GM12878 (cell line): ENCODE data around the gene GRM5. TPM values are rescaled to one million over a fixed set of nuclear protein-coding genes. Genes with fewer than 3 reads are reported as not detected.

Source experiments
- ATAC-seq: fragments of 200-7000 bp; cut with Tn5 transposase; 3 replicates; pipeline ENCODE4 v1.9.1; 2020; ENCODE audit warnings: mild to moderate bottlenecking, moderate library complexity
- BruUV-seq: library from RNA; stranded (reverse); fragments of 400-500 nt; replicated peaks from 2 replicates; lab custom pipeline; 2021; lab: Mats Ljungman, UMichigan
- CTCF ChIA-PET: fragments of 300-600 bp; sonication (Branson Sonifier 250); formaldehyde crosslinking; extraction: SDS; loops from one replicate; lab custom pipeline; 2021; ENCODE audit warnings: inconsistent platforms; lab: Yijun Ruan, JAX
- POLR2A ChIA-PET: fragments of 350-600 bp; formaldehyde crosslinking; extraction: SDS; loops from one replicate; lab custom pipeline; 2021; ENCODE audit warnings: inconsistent platforms; lab: Charles Lee
- RAD21 ChIA-PET: fragments of 300-600 bp; sonication (Branson Sonifier 250); formaldehyde crosslinking; loops from one replicate; lab custom pipeline; 2023; ENCODE audit warnings: antibody characterized with exemption; ENCODE audit not compliant: unreplicated experiment; lab: Charles Lee
- SMC1A ChIA-PET: fragments of 300-600 bp; sonication (Branson Sonifier 250); formaldehyde crosslinking; loops from one replicate; lab custom pipeline; 2023; ENCODE audit not compliant: unreplicated experiment, uncharacterized antibody; lab: Charles Lee
- DNase-seq: peaks from one replicate; pipeline ENCODE4 v3.0.0-alpha.2; 2011; ENCODE audit warnings: low read depth, low spot score
- FAIRE-seq: peaks from 3 replicates; lab custom pipeline; 2011; peaks lifted over from hg19 to GRCh38; lab: Jason Lieb, UNC
- H2AFZ ChIP-seq: 2 replicates; pipeline ENCODE4 v1.6.0; 2011; ENCODE audit warnings: low read depth, low read length, control low read depth; ENCODE audit not compliant: control insufficient read depth
- H3K27ac ChIP-seq: 2 replicates; pipeline ENCODE4 v1.5.1; 2011; ENCODE audit warnings: control low read depth; ENCODE audit not compliant: control insufficient read depth, insufficient read depth
- H3K27me3 ChIP-seq, 2 experiments: replicated peaks in 1 of 2; 2 replicates each; pipeline versions ENCODE4 v1.6.0 to v1.6.1; 2011; ENCODE audit warnings: low read length in 1 of 2; ENCODE audit not compliant: control insufficient read depth in 2 of 2, insufficient read depth in 2 of 2
- H3K36me3 ChIP-seq, 2 experiments: 2 replicates each; pipeline ENCODE4 v1.5.1; 2011; ENCODE audit warnings: low read length in 1 of 2; ENCODE audit not compliant: control insufficient read depth in 2 of 2, insufficient read depth in 2 of 2
- H3K4me1 ChIP-seq: 2 replicates; pipeline ENCODE4 v1.6.1; 2011; ENCODE audit warnings: mild to moderate bottlenecking, low read length, moderate library complexity, mixed read lengths; ENCODE audit not compliant: control insufficient read depth, insufficient read depth
- H3K4me2 ChIP-seq: 2 replicates; pipeline ENCODE4 v1.6.0; 2011; ENCODE audit warnings: control low read depth; ENCODE audit not compliant: control insufficient read depth, insufficient read depth
- H3K4me3 ChIP-seq: fragments of 200-600 bp; sonication (generic); 2 replicates; pipeline ENCODE4 v1.5.1; 2016
- H3K79me2 ChIP-seq: 2 replicates; pipeline ENCODE4 v1.6.0; 2011; ENCODE audit warnings: low read length; ENCODE audit not compliant: control insufficient read depth, insufficient read depth
- H3K9ac ChIP-seq: 2 replicates; pipeline ENCODE4 v1.8.0; 2011; ENCODE audit warnings: low read length, control low read depth, mixed read lengths; ENCODE audit not compliant: control insufficient read depth, insufficient read depth
- H3K9me3 ChIP-seq: replicated peaks from 3 replicates; pipeline ENCODE4 v1.5.1; 2011; ENCODE audit warnings: mild to moderate bottlenecking, low read length; ENCODE audit not compliant: control insufficient read depth, insufficient read depth
- H4K20me1 ChIP-seq: 2 replicates; pipeline ENCODE4 v1.6.0; 2011; ENCODE audit not compliant: control insufficient read depth, insufficient read depth
- TCF3 ChIP-seq: IDR thresholded peaks from 2 replicates; pipeline ENCODE4 v1.6.1; 2012; ENCODE audit warnings: low read depth, mild to moderate bottlenecking, low read length, borderline replicate concordance; ENCODE audit not compliant: insufficient read depth
- TCF7 ChIP-seq: IDR thresholded peaks from 2 replicates; pipeline ENCODE4 v1.6.1; 2014; ENCODE audit warnings: antibody characterized with exemption, borderline replicate concordance
- ZNF207 ChIP-seq: fragments of 450-650 bp; IDR thresholded peaks from 2 replicates; pipeline ENCODE4 v1.6.1; 2014; ENCODE audit warnings: antibody characterized with exemption, mild to moderate bottlenecking, borderline replicate concordance
- WGBS: methylation state at CpG from one replicate; pipeline ENCODE4 v1.1.6; 2016; ENCODE audit warnings: low lambda C conversion rate; ENCODE audit not compliant: insufficient replicate concordance, insufficient coverage; ENCODE audit errors: missing lambda C conversion rate; 5-methylcytosine and 5-hydroxymethylcytosine counted together
- in situ Hi-C: fragments of 300-500 bp; cut with MboI; formaldehyde crosslinking; loops from 9 replicates; pipeline ENCODE4 v1.14.3; 2018; ENCODE audit warnings: mixed read lengths
- intact Hi-C: fragments of 100-400 bp; cut with micrococcal nuclease; formaldehyde crosslinking; loops from one replicate; pipeline ENCODE4 v1.14.2; 2022; ENCODE audit not compliant: unreplicated experiment
- polyA plus RNA-seq, 11 experiments: library from polyadenylated mRNA; depleted of rRNA in 4 of 11; unstranded in 6 of 11; stranded (reverse) in 5 of 11; fragments of >200 nt; fragmentation: Nextera tagmentation in 4 of 11; fragmentation: Illumina TruSeq in 1 of 11; extraction: Ambion mirVana in 4 of 11; extraction: Trizol in 1 of 11; gene quantifications; 1 replicate in 1 of 11; 2 replicates in 10 of 11; pipeline versions ENCODE4 v1.2.1 to v1.2.3, GENCODE V29; 2011 to 2016; ENCODE audit warnings: inconsistent platforms in 2 of 11, missing spikeins in 2 of 11, low read depth in 1 of 11
- total RNA-seq, 4 experiments: library from RNA; depleted of rRNA in 3 of 4; stranded (reverse); fragments of >200 nt in 3 of 4; fragmentation: Illumina TruSeq in 1 of 4; extraction: Trizol in 1 of 4; gene quantifications; 2 replicates each; pipeline versions ENCODE4 v1.2.1 to v1.2.3, GENCODE V29; 2013 to 2021
- TF ChIP-seq, protein P1 (sequence below): fragments of 450-650 bp; formaldehyde crosslinking; IDR thresholded peaks from 2 replicates; pipeline ENCODE4 v1.4.0; 2020; ENCODE audit warnings: mild to moderate bottlenecking, moderate library complexity

Gene GRM5
- total and polyA plus RNA-seq, 10 of the 15 experiments (the other 5 are each of a cell fraction or from before 2014, with no cell fraction given) = not detected

GRCh38 chr11:88779577-88779976, 286.2 kb downstream of the GRM5 start:
- 11% methylated on average over 4 of the region's 4 CpGs for WGBS
- no peak for FAIRE-seq
- Histone ChIP-seq H3K9me3 (no peaks in the 10 kb centered on the region), H3K4me3 (no peak overlapping the region), H3K9ac (no peak overlapping the region), H2AFZ (no peak overlapping the region), H3K4me2 (no peak overlapping the region), H3K79me2 (no peaks in the 10 kb centered on the region), H3K36me3 (no peaks in the 10 kb centered on the region), H3K4me1 (no peaks in the 10 kb centered on the region), H3K27me3 (no peaks in the 10 kb centered on the region; a peak in 2 of 4 replicates), H3K27ac (no peak overlapping the region), H4K20me1 (no peaks in the 10 kb centered on the region)
- CTCF ChIA-PET = no interaction called here
- no peak for ATAC-seq
- no peak for TF ChIP-seq TCF3
- no peak for TF ChIP-seq TCF7
- TF ChIP-seq, protein P1, sequence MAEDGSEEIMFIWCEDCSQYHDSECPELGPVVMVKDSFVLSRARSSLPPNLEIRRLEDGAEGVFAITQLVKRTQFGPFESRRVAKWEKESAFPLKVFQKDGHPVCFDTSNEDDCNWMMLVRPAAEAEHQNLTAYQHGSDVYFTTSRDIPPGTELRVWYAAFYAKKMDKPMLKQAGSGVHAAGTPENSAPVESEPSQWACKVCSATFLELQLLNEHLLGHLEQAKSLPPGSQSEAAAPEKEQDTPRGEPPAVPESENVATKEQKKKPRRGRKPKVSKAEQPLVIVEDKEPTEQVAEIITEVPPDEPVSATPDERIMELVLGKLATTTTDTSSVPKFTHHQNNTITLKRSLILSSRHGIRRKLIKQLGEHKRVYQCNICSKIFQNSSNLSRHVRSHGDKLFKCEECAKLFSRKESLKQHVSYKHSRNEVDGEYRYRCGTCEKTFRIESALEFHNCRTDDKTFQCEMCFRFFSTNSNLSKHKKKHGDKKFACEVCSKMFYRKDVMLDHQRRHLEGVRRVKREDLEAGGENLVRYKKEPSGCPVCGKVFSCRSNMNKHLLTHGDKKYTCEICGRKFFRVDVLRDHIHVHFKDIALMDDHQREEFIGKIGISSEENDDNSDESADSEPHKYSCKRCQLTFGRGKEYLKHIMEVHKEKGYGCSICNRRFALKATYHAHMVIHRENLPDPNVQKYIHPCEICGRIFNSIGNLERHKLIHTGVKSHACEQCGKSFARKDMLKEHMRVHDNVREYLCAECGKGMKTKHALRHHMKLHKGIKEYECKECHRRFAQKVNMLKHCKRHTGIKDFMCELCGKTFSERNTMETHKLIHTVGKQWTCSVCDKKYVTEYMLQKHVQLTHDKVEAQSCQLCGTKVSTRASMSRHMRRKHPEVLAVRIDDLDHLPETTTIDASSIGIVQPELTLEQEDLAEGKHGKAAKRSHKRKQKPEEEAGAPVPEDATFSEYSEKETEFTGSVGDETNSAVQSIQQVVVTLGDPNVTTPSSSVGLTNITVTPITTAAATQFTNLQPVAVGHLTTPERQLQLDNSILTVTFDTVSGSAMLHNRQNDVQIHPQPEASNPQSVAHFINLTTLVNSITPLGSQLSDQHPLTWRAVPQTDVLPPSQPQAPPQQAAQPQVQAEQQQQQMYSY (CRISPR knock-in tag) = no peak
- no peak for TF ChIP-seq ZNF207
- RAD21 ChIA-PET = no interaction called here
- no TSS peak for BruUV-seq
- intact Hi-C loops (no loop called here), in situ Hi-C loops (no loop called here)
- POLR2A ChIA-PET = no interaction called here
- SMC1A ChIA-PET = no interaction called here
- DNase-seq = no peak
